GM23248 (cell line): ENCODE measurements around the gene C1orf21.

ENCODE experiments used
- EZH2 ChIP-seq: fragments of 200-600 bp; sonication (generic); IDR thresholded peaks from 2 replicates; pipeline ENCODE4 v1.6.1; 2018; ENCODE audit warnings: antibody characterized with exemption, mild to moderate bottlenecking; ENCODE audit not compliant: insufficient read depth, poor library complexity, severe bottlenecking
- EZH2phosphoT487 ChIP-seq: fragments of 200-600 bp; sonication (generic); IDR thresholded peaks from 2 replicates; pipeline ENCODE4 v1.6.1; 2018; ENCODE audit warnings: antibody characterized with exemption, moderate library complexity, mild to moderate bottlenecking, low read depth; ENCODE audit not compliant: insufficient read depth

- no peak for TF ChIP-seq EZH2phosphoT487
- TF ChIP-seq EZH2 = no peak
Observed at GRCh38 chr1:184640505-184640904, 253.7 kb downstream of the C1orf21 start.
